ENCODE measurements around the gene KCTD15. TPM values are rescaled to one million over a fixed set of nuclear protein-coding genes. Genes with fewer than 3 reads are reported as not detected.

The KCTD15 gene
- polyA plus RNA-seq, 4 donors: 0.67 to 18.8 (median 8.4) TPM

DNA sequence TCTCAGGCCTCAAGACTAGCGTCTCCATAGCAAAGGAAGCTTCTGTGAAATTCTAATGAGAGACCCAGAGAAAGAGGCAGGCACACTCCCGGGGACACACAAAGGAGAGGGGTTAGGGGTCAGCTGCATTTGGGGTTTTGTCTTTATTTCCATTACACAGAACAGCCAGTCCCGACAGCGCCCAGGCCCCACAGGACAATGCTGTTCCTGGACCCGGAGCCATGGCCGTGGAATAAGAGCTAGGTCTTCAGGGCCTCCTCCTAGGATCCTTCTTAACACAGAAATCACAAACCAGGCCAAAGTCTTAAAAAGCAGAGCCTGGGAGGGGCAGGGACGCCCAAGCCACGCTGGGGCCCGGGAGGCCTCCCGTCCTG is 22.8 kb downstream of the KCTD15 start:
- peaks cover 0 to 11% (median 3%) of the 10 kb centered on the region in 3 donors for H3K4me1 ChIP-seq (ENCODE audit: control insufficient read depth in 3 of 3, insufficient read depth in 2 of 3, low read depth in 1 of 3, low read length in 2 of 3)
- peaks cover 0 to 5% (median 0%) of the 10 kb centered on the region in 3 donors for H3K27me3 ChIP-seq (ENCODE audit: control insufficient read depth in 3 of 3, insufficient read depth in 3 of 3, low read length in 3 of 3)
- H3K36me3 ChIP-seq (ENCODE audit: control insufficient read depth in 3 of 3, insufficient read depth in 2 of 3, low read depth in 1 of 3, low read length in 3 of 3): peaks cover 0 to 3% (median 0%) of the 10 kb centered on the region in 3 donors
- no peaks in the 10 kb centered on the region for H3K9me3 ChIP-seq (ENCODE audit: control insufficient read depth in 2 of 2, insufficient read depth in 1 of 2, low read depth in 1 of 2, low read length in 1 of 2)
- peak overlapping the region in 2 of 3 donors; percentile 8 to 61 for H3K27ac ChIP-seq (ENCODE audit: low read depth in 1 of 3, low read length in 2 of 3)
- 38 to 52% (median 40%) methylated on average over 8 to 10 of the region's 10 CpGs for WGBS, 3 donors
- H3K4me3 ChIP-seq (ENCODE audit: low read depth in 1 of 3, low read length in 3 of 3): peak overlapping the region in 1 of 3 donors; percentile 34
- DNase-seq (no peak), FAIRE-seq (no peak)

DNA sequence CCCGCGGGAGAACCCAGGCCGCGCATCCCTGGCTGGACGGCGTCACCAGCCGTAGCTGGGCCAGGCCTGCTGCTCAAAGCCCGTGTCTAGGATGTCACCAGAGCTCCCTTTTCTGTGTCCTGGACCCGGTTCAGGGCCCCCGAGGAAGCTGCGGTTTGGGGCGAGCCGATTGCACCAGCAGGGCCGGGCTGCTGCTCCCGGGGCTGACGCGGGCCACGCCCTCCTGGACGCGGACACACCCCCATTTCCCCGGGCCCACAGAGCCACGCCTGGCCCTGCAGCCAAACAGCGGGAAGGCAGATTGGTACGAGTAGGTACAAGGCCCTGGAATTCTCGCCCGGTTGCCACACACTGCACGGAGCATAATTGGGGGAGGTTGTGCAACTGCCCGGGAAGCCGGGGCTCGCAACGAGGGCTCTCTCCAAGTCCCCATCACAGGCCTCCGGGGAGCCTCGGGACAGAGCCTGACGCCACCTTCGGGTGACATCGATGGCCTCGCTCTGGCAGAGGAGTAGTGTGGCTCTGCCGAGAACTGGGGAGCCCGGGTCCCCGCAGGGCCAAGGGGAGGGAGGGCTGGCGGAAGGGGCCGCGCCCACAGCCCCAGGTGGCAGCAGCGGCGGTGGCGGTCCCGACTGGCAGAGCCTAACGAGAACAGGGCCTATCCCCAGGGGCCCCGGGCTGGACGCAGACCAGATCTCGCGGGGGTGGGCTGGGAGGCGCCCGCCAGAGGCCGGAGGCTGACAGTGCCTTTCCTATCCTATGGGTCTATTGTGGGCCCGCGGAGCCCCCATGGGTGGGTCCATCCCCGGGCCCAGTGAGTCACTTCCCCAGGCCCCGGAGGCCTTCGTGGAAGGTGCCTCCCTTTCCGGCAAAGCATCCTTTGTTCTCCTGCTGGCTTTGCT is 23.5 kb downstream of the KCTD15 start:
- no peaks in the 10 kb centered on the region for H3K9me3 ChIP-seq (ENCODE audit: control insufficient read depth in 2 of 2, insufficient read depth in 1 of 2, low read depth in 1 of 2, low read length in 1 of 2)
- DNase-seq (peak; percentile 58 to 87), FAIRE-seq (no peak)
- peak overlapping the region in 2 of 3 donors; percentile 4 to 34 for H3K4me3 ChIP-seq (ENCODE audit: low read depth in 1 of 3, low read length in 3 of 3)
- peak overlapping the region in 2 of 3 donors; percentile 8 to 61 for H3K27ac ChIP-seq (ENCODE audit: low read depth in 1 of 3, low read length in 2 of 3)
- peaks cover 0 to 11% (median 3%) of the 10 kb centered on the region in 3 donors for H3K4me1 ChIP-seq (ENCODE audit: control insufficient read depth in 3 of 3, insufficient read depth in 2 of 3, low read depth in 1 of 3, low read length in 2 of 3)
- peaks cover 0 to 5% (median 0%) of the 10 kb centered on the region in 3 donors for H3K27me3 ChIP-seq (ENCODE audit: control insufficient read depth in 3 of 3, insufficient read depth in 3 of 3, low read length in 3 of 3)
- no peaks in the 10 kb centered on the region for H3K36me3 ChIP-seq (ENCODE audit: control insufficient read depth in 3 of 3, insufficient read depth in 2 of 3, low read depth in 1 of 3, low read length in 3 of 3)
- WGBS, 3 donors: 2% methylated on average over 38 to 61 of the region's 61 CpGs

DNA sequence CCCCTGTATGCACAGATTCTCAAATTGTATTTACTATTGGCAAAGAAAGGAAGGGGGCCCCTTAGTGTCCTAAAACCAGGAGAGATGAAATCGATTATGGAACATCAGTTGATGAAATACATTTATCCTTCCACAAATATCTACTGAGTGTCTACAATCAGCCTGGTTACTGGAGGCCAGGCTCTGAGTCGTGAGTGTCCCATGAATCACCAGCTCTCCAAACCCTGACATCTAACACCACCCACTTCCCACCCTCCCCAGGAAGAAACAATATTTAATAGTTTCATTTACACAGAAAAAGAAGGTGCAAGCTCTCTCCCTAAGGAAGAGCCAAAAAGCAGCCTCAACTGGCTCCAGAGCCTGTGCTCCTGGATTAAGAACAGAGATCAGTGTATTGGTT is 25.2 kb downstream of the KCTD15 start:
- WGBS, 3 donors: 44 to 71% (median 57%) methylated on average over 2 of the region's 2 CpGs
- H3K4me3 ChIP-seq (ENCODE audit: low read depth in 1 of 3, low read length in 3 of 3): no peak overlapping the region
- H3K36me3 ChIP-seq (ENCODE audit: control insufficient read depth in 3 of 3, insufficient read depth in 2 of 3, low read depth in 1 of 3, low read length in 3 of 3): no peaks in the 10 kb centered on the region
- no peak overlapping the region for H3K27ac ChIP-seq (ENCODE audit: low read depth in 1 of 3, low read length in 2 of 3)
- FAIRE-seq (no peak), DNase-seq (no peak)
- peaks cover 0 to 5% (median 0%) of the 10 kb centered on the region in 3 donors for H3K27me3 ChIP-seq (ENCODE audit: control insufficient read depth in 3 of 3, insufficient read depth in 3 of 3, low read length in 3 of 3)
- H3K9me3 ChIP-seq (ENCODE audit: control insufficient read depth in 2 of 2, insufficient read depth in 1 of 2, low read depth in 1 of 2, low read length in 1 of 2): no peaks in the 10 kb centered on the region
- H3K4me1 ChIP-seq (ENCODE audit: control insufficient read depth in 3 of 3, insufficient read depth in 2 of 3, low read depth in 1 of 3, low read length in 2 of 3): peaks cover 0 to 11% (median 3%) of the 10 kb centered on the region in 3 donors

DNA sequence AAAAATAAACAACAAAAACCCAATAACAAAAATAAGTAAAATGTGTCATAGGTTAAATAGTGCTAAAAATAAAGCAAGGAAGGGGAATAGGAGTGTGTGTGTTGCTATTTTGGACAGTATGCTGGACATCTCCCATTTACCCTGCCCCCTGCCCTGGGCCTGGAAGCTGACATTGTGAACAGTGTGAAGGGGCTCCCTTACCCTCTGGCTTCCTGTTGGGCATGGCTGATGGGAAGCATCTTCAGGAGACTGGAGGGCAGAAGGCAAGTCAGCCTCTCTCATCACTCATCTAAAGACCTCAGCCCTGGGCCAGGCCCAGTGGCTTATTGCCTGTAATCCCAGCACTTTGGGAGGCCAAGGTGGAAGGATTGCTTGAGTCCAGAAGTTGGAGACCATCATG is 26.7 kb downstream of the KCTD15 start:
- Histone ChIP-seq H3K4me3 (ENCODE audit: low read depth in 1 of 3, low read length in 3 of 3) (no peak overlapping the region), H3K36me3 (ENCODE audit: control insufficient read depth in 3 of 3, insufficient read depth in 2 of 3, low read depth in 1 of 3, low read length in 3 of 3) (no peaks in the 10 kb centered on the region), H3K9me3 (ENCODE audit: control insufficient read depth in 2 of 2, insufficient read depth in 1 of 2, low read depth in 1 of 2, low read length in 1 of 2) (no peaks in the 10 kb centered on the region), H3K27ac (ENCODE audit: low read depth in 1 of 3, low read length in 2 of 3) (no peak overlapping the region), H3K27me3 (ENCODE audit: control insufficient read depth in 3 of 3, insufficient read depth in 3 of 3, low read length in 3 of 3) (peaks cover 0 to 5% (median 0%) of the 10 kb centered on the region in 3 donors), H3K4me1 (ENCODE audit: control insufficient read depth in 3 of 3, insufficient read depth in 2 of 3, low read depth in 1 of 3, low read length in 2 of 3) (peaks cover 0 to 11% (median 3%) of the 10 kb centered on the region in 3 donors)
- FAIRE-seq (no peak), DNase-seq (no peak)

DNA sequence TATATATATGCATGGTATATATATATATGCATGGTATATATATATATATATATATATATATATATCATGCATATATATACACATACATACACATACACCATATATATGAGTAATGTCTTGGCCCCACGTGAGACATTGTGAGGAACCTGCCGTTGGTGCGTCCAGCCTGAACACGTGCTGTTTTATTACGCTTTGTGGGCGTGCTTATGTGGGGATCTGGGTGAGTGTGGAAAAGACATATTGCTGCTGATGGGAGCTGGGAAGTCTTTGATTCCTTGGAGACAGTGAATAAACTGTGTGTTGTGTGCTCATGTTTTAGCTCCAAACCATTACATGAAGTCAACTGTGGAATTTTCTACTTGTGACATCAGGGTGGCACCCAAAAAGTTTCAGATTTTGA is 28.9 kb downstream of the KCTD15 start:
- peaks cover 0 to under 1% (median 0%) of the 10 kb centered on the region in 3 donors for H3K4me1 ChIP-seq (ENCODE audit: control insufficient read depth in 3 of 3, insufficient read depth in 2 of 3, low read depth in 1 of 3, low read length in 2 of 3)
- H3K4me3 ChIP-seq (ENCODE audit: low read depth in 1 of 3, low read length in 3 of 3): no peak overlapping the region
- no peak for DNase-seq
- 68 to 84% (median 71%) methylated on average over 6 of the region's 6 CpGs for WGBS, 3 donors
- no peak overlapping the region for H3K27ac ChIP-seq (ENCODE audit: low read depth in 1 of 3, low read length in 2 of 3)
- H3K36me3 ChIP-seq (ENCODE audit: control insufficient read depth in 3 of 3, insufficient read depth in 2 of 3, low read depth in 1 of 3, low read length in 3 of 3): no peaks in the 10 kb centered on the region
- H3K27me3 ChIP-seq (ENCODE audit: control insufficient read depth in 3 of 3, insufficient read depth in 3 of 3, low read length in 3 of 3): peaks cover 0 to 5% (median 0%) of the 10 kb centered on the region in 3 donors
- FAIRE-seq: no peak
- no peaks in the 10 kb centered on the region for H3K9me3 ChIP-seq (ENCODE audit: control insufficient read depth in 2 of 2, insufficient read depth in 1 of 2, low read depth in 1 of 2, low read length in 1 of 2)

DNA sequence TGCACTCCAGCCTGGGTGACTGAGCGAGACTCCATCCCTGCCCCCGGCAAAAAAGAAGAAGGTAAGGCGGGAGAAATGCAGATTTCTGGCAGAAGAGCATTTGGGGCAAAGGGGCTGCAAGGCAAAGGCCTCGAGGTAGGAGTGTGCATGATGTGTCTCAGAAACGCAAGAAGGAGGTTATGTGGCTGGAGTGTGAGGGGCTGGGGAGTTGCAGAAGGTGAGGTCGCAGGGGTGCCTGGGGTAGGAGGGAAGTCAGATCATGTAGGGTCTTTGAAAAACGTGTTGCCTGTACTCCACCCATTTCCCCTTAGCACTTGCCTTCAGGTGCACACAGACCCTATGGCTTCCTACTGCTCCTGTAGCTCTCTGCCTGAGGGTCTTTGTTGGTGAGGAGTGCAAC is 29.9 kb downstream of the KCTD15 start:
- FAIRE-seq: no peak
- 68 to 83% (median 79%) methylated on average over 7 of the region's 7 CpGs for WGBS, 3 donors
- DNase-seq: no peak

DNA sequence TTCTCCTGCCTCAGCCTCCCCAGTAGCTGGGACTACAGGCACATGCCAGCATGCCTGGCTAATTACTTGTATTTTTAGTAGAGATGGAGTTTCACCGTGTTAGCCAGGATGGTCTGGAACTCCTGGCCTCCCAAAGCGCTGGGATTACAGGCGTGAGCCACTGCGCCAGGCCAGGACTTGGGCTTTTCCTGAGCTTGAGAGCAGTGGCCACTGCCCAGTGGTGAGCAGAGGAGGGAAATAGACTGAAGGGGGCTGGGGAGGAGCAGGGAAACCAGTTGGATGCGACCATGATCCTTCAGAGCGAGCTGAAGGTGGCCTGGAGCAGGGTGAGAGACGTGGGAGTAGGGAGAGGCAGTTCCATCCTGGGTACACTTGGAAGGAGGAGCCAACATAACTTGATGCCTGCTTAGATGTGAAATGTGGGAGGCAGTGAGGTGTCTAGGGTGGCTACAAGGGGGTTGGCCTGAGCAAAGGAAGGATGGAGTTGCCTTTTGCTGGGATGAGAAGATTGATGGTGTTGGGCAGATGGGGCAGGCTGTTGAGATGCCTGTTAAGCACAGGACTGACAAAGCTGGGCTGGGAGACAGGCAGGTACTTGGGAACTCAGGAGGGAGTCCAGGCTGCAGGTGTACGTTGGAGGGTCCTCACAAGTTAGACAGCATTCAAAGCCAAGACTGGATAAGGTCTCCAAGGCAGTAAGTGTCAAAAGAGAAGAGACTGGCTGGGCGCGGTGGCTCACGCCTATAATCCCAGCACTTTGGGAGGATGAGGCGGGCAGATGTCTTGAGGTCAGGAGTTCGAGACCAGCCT is 31.8 kb downstream of the KCTD15 start:
- FAIRE-seq: no peak
- no peaks in the 10 kb centered on the region for H3K4me1 ChIP-seq (ENCODE audit: control insufficient read depth in 3 of 3, insufficient read depth in 2 of 3, low read depth in 1 of 3, low read length in 2 of 3)
- H3K9me3 ChIP-seq (ENCODE audit: control insufficient read depth in 2 of 2, insufficient read depth in 1 of 2, low read depth in 1 of 2, low read length in 1 of 2): no peaks in the 10 kb centered on the region
- H3K27ac ChIP-seq (ENCODE audit: low read depth in 1 of 3, low read length in 2 of 3): no peak overlapping the region
- WGBS, 3 donors: 74 to 85% (median 77%) methylated on average over 13 of the region's 13 CpGs
- H3K27me3 ChIP-seq (ENCODE audit: control insufficient read depth in 3 of 3, insufficient read depth in 3 of 3, low read length in 3 of 3): no peaks in the 10 kb centered on the region
- no peak for DNase-seq
- H3K4me3 ChIP-seq (ENCODE audit: low read depth in 1 of 3, low read length in 3 of 3): no peak overlapping the region
- H3K36me3 ChIP-seq (ENCODE audit: control insufficient read depth in 3 of 3, insufficient read depth in 2 of 3, low read depth in 1 of 3, low read length in 3 of 3): no peaks in the 10 kb centered on the region

More for the DNA sequence above, 29.9 kb downstream of the KCTD15 start:
- no peak overlapping the region for H3K4me3 ChIP-seq (ENCODE audit: low read depth in 1 of 3, low read length in 3 of 3)
- H3K36me3 ChIP-seq (ENCODE audit: control insufficient read depth in 3 of 3, insufficient read depth in 2 of 3, low read depth in 1 of 3, low read length in 3 of 3): no peaks in the 10 kb centered on the region
- no peaks in the 10 kb centered on the region for H3K4me1 ChIP-seq (ENCODE audit: control insufficient read depth in 3 of 3, insufficient read depth in 2 of 3, low read depth in 1 of 3, low read length in 2 of 3)
- no peaks in the 10 kb centered on the region for H3K9me3 ChIP-seq (ENCODE audit: control insufficient read depth in 2 of 2, insufficient read depth in 1 of 2, low read depth in 1 of 2, low read length in 1 of 2)
- H3K27ac ChIP-seq (ENCODE audit: low read depth in 1 of 3, low read length in 2 of 3): no peak overlapping the region
- no peaks in the 10 kb centered on the region for H3K27me3 ChIP-seq (ENCODE audit: control insufficient read depth in 3 of 3, insufficient read depth in 3 of 3, low read length in 3 of 3)

DNA sequence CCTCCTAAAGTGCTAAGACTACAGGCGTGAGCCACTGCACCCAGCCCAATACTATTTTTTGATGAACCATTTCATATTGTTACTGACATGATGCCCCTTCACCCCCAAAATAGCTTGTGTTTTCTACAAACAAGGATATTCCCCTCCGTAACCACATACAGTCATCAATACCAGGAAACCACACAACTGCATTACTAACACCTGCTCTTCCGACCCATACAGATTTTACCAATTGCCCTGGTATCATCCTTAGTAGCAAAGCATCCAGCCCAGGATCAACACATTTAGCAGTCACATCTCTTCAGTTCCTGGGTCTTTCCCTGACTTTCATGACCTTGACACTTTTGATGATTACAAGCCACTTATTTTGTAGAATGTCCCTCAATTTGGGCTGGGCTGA is 33.6 kb downstream of the KCTD15 start:
- Histone ChIP-seq H3K36me3 (ENCODE audit: control insufficient read depth in 3 of 3, insufficient read depth in 2 of 3, low read depth in 1 of 3, low read length in 3 of 3) (no peaks in the 10 kb centered on the region), H3K9me3 (ENCODE audit: control insufficient read depth in 2 of 2, insufficient read depth in 1 of 2, low read depth in 1 of 2, low read length in 1 of 2) (no peaks in the 10 kb centered on the region), H3K27me3 (ENCODE audit: control insufficient read depth in 3 of 3, insufficient read depth in 3 of 3, low read length in 3 of 3) (no peaks in the 10 kb centered on the region), H3K4me3 (ENCODE audit: low read depth in 1 of 3, low read length in 3 of 3) (no peak overlapping the region), H3K27ac (ENCODE audit: low read depth in 1 of 3, low read length in 2 of 3) (no peak overlapping the region), H3K4me1 (ENCODE audit: control insufficient read depth in 3 of 3, insufficient read depth in 2 of 3, low read depth in 1 of 3, low read length in 2 of 3) (no peaks in the 10 kb centered on the region)
- FAIRE-seq (no peak), DNase-seq (no peak)
- 77 to 85% (median 85%) methylated on average over 3 of the region's 3 CpGs for WGBS, 3 donors
